ENCODE data around the gene TRIO. TPM values are rescaled to one million over a fixed set of nuclear protein-coding genes. Genes with fewer than 3 reads are reported as not detected.
A peak's percentile ranks its signal among the peaks of the same experiment; 100 is the strongest.

The TRIO gene
- polyA plus RNA-seq, 1 of the 3 experiments (the other 2 are of a cell fraction) = 229 TPM

DNA sequence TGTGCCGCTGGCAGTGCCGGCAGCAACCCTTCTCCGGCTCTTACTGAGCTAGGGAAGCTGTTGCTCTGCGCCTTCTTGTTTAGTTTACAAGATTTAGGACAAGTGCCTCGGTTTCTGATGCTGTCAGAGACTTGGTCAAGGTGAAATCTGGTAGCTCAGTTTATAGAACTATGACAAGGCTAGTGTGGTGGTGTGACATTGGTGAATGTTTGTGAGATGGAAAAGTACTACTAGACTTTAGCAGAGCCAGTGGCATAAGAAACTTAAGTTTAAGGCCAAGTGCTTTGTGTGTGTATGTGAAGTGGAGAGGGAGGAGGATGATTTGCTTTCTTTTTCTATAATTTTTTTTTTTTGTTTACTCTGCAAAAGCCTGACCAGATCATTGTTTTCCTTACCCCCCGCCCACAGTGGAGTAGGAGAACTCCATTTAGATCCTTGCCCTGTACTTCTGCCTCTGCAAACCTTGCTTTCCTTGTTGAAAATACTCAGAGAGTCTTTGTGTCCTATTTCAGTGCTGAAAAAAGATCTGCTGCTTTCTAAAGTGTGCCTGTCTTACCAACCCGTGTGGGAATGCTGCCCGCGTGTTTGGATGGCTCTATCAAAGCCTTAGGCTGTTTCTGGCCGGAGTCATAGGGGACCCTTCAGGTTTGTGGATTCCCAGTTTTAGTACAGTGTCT lies 75.9 kb downstream of the TRIO start (continued):
- no peak for TF ChIP-seq TAF1 (IDR thresholded peaks at IDR 0.05; ENCODE audit: borderline replicate concordance, low read depth, low read length)

- Histone ChIP-seq H3K36me3 (replicated peaks in 1 of 2; ENCODE audit: control insufficient read depth in 1 of 2, insufficient read depth in 2 of 2, low read length in 1 of 2) (peaks cover 0 to 19% of the 10 kb centered on the region in 2 experiments), H3K9me2 (no peaks in the 10 kb centered on the region), H3K4me3 (ENCODE audit: low read depth in 2 of 2, low read length in 1 of 2) (no peak overlapping the region), H3K79me2 (ENCODE audit: insufficient read depth) (peaks cover 100% of the 10 kb centered on the region), H4K20me1 (ENCODE audit: insufficient read depth) (peaks cover 96% of the 10 kb centered on the region), H3K27ac (ENCODE audit: low read depth in 2 of 2, low read length in 1 of 2) (peak overlapping the region in 1 of 2 experiments; percentile 44; a peak in 1 of 4 replicates), H3K9ac (no peak overlapping the region), H3K4me2 (0 out of 2 replicates have a peak overlapping the region, but pooled peaks have one; percentile 5), H2AFZ (ENCODE audit: low read depth) (no peak overlapping the region), H3K27me3 (ENCODE audit: insufficient read depth) (no peaks in the 10 kb centered on the region), H3K4me1 (ENCODE audit: control insufficient read depth in 1 of 2, insufficient read depth in 2 of 2, low read depth in 1 of 2, low read length in 1 of 2) (peaks cover 23 to 27% of the 10 kb centered on the region in 2 experiments; a peak in 3 of 4 replicates), H3F3A (replicated peaks; ENCODE audit: insufficient read depth) (peaks cover 4% of the 10 kb centered on the region), H3K9me3 (no peaks in the 10 kb centered on the region)
- ChIA-PET POLR2A (no interaction called here), CTCF (interaction anchor here (1.0 kb wide), 1 partner anchor 20 kb away, joined by 3 read pairs; no protein-coding TSS in a partner anchor)
- no peak for DNase-seq
- TF ChIP-seq RAD21 (IDR thresholded peaks at IDR 0.05; ENCODE audit: low read length) (no peak), NRF1 (IDR thresholded peaks at IDR 0.05; ENCODE audit: low read depth, low read length) (no peak), SMC3 (IDR thresholded peaks at IDR 0.05; ENCODE audit: low read depth, low read length) (no peak), CTCF (IDR thresholded peaks at IDR 0.05) (no peak), YY1 (IDR thresholded peaks at IDR 0.05; ENCODE audit: low read depth) (no peak), FOXM1 (IDR thresholded peaks at IDR 0.05; ENCODE audit: low read depth) (no peak), GABPA (IDR thresholded peaks at IDR 0.05; ENCODE audit: low read depth) (no peak), TCF12 (IDR thresholded peaks at IDR 0.05) (no peak), MXI1 (IDR thresholded peaks at IDR 0.05; ENCODE audit: low read depth, low read length) (no peak), SIN3A (IDR thresholded peaks at IDR 0.05; ENCODE audit: borderline replicate concordance, low read depth, low read length) (no peak), PBX3 (IDR thresholded peaks at IDR 0.05) (no peak), TEAD4 (IDR thresholded peaks at IDR 0.05; ENCODE audit: borderline replicate concordance, insufficient read depth) (no peak), CHD2 (IDR thresholded peaks at IDR 0.05; ENCODE audit: low read length, partially characterized antibody) (no peak), RFX5 (IDR thresholded peaks at IDR 0.05; ENCODE audit: low read length) (no peak), EZH2phosphoT487 (IDR thresholded peaks at IDR 0.05; ENCODE audit: borderline replicate concordance, low read depth) (no peak), TAF1 (IDR thresholded peaks at IDR 0.05; ENCODE audit: borderline replicate concordance, low read depth, low read length) (no peak), NFIC (IDR thresholded peaks at IDR 0.05; ENCODE audit: borderline replicate concordance) (no peak)
- WGBS (ENCODE audit: low lambda C conversion rate) = 92% methylated on average over 6 of the region's 6 CpGs
Measured at GRCh38 chr5:14219800-14220512, 76.8 kb downstream of the TRIO start.
